Activated CD8-positive, alpha-beta T cell treated with anti-CD3 and anti-CD28 coated beads for 36 hours (primary cell): ENCODE results near the gene FAM184B. TPM values are rescaled to one million over a fixed set of nuclear protein-coding genes. Genes with fewer than 3 reads are reported as not detected.

Experiments used
- ATAC-seq: fragments of 200-7000 bp; cut with Tn5 transposase; one replicate; pipeline ENCODE4 v1.10.0; 2021; ENCODE audit warnings: mild to moderate bottlenecking, moderate library complexity
- CTCF ChIA-PET: fragments of 350-600 bp; sonication (Branson Sonifier 250); formaldehyde crosslinking; loops from one replicate; lab custom pipeline; 2021; ENCODE audit warnings: antibody characterized with exemption; lab: Charles Lee
- POLR2A ChIA-PET: fragments of 350-600 bp; sonication (Branson Sonifier 250); formaldehyde crosslinking; loops from one replicate; lab custom pipeline; 2021; ENCODE audit warnings: antibody characterized with exemption; lab: Charles Lee
- DNase-seq: peaks from one replicate; pipeline ENCODE4 v3.0.0-alpha.2; 2020
- H3K27ac Mint-ChIP-seq: one replicate; pipeline ENCODE4 v1.8.0; 2021; ENCODE audit warnings: mild to moderate bottlenecking, mixed read lengths
- H3K27me3 Mint-ChIP-seq: one replicate; pipeline ENCODE4 v1.8.0; 2021; ENCODE audit warnings: mixed read lengths
- H3K36me3 Mint-ChIP-seq: one replicate; pipeline ENCODE4 v1.8.0; 2021; ENCODE audit warnings: low read depth, mixed read lengths
- H3K4me1 Mint-ChIP-seq: one replicate; pipeline ENCODE4 v1.8.0; 2021; ENCODE audit warnings: low read depth, mixed read lengths
- H3K4me3 Mint-ChIP-seq: one replicate; pipeline ENCODE4 v1.8.0; 2021; ENCODE audit warnings: mild to moderate bottlenecking, moderate library complexity, mixed read lengths
- H3K9me3 Mint-ChIP-seq: one replicate; pipeline ENCODE4 v1.8.0; 2021; ENCODE audit warnings: mixed read lengths
- intact Hi-C: fragments of 100-400 bp; cut with micrococcal nuclease; formaldehyde crosslinking; loops from one replicate; pipeline ENCODE4 v1.10.0; 2022
- total RNA-seq, 2 experiments: library from RNA; stranded (reverse); gene quantifications; one replicate each; pipeline ENCODE4 v1.2.3, GENCODE V29; 2021
- TF ChIP-seq, protein P1 (sequence below): fragments of 200-600 bp; IDR thresholded peaks from one replicate; pipeline ENCODE4 v1.8.0; 2022; ENCODE audit warnings: antibody characterized with exemption, mild to moderate bottlenecking

Gene FAM184B
- total RNA-seq, 2 experiments from 2014 or later: 0.05 TPM; not detected in 1

- intact Hi-C loops: no loop called here
- CTCF ChIA-PET: interaction anchor here (1.9 kb wide), 1 partner anchor 36 kb away, joined by 6 read pairs; no protein-coding TSS in a partner anchor
- no peaks in the 10 kb centered on the region for H3K27me3 Mint-ChIP-seq
These were observed 196.8 kb downstream of the FAM184B start for GRCh38 chr4:17584521-17585213.

DNA sequence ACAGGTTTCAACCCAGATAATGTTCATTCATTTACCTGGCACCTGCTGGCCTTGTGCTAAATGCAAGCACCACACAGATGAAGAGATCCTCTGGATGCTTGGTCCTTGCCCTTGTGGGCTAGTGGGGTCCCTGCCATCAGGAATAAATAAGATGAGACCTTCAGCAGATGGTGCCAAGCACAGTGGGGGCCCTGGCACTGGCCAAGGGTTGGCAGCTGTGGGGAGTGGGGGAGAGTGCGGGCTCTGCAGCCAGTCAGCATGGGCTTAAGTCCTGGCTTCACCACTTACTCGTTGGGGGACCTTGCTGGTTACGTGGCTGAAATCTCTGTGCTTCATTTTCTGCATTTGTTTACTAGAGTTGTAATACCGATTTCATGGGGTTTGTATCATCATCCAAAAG lies 197.5 kb downstream of the FAM184B start:
- intact Hi-C loops: no loop called here
- peaks cover 73% of the 10 kb centered on the region for H3K36me3 Mint-ChIP-seq
- H3K27me3 Mint-ChIP-seq: no peaks in the 10 kb centered on the region
- no peaks in the 10 kb centered on the region for H3K9me3 Mint-ChIP-seq
- no peak for DNase-seq
- POLR2A ChIA-PET: interaction anchor here (0.7 to 6.0 kb wide), 3 partner anchors 12 to 398 kb away, joined by 3 to 37 read pairs (median 3); no protein-coding TSS in a partner anchor
- H3K4me3 Mint-ChIP-seq: no peak overlapping the region
- peaks cover 20% of the 10 kb centered on the region for H3K4me1 Mint-ChIP-seq
- TF ChIP-seq, protein P1, sequence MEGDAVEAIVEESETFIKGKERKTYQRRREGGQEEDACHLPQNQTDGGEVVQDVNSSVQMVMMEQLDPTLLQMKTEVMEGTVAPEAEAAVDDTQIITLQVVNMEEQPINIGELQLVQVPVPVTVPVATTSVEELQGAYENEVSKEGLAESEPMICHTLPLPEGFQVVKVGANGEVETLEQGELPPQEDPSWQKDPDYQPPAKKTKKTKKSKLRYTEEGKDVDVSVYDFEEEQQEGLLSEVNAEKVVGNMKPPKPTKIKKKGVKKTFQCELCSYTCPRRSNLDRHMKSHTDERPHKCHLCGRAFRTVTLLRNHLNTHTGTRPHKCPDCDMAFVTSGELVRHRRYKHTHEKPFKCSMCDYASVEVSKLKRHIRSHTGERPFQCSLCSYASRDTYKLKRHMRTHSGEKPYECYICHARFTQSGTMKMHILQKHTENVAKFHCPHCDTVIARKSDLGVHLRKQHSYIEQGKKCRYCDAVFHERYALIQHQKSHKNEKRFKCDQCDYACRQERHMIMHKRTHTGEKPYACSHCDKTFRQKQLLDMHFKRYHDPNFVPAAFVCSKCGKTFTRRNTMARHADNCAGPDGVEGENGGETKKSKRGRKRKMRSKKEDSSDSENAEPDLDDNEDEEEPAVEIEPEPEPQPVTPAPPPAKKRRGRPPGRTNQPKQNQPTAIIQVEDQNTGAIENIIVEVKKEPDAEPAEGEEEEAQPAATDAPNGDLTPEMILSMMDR: no peak
- peak overlapping the region; percentile 46 for H3K27ac Mint-ChIP-seq
- CTCF ChIA-PET: interaction anchor here (1.5 to 1.9 kb wide), 2 partner anchors 35 to 53 kb away, joined by 6 read pairs; no protein-coding TSS in a partner anchor
- ATAC-seq: no peak

More at GRCh38 chr4:17584521-17585213, 196.8 kb downstream of the FAM184B start:
- Mint-ChIP-seq H3K9me3 (no peaks in the 10 kb centered on the region), H3K4me1 (peaks cover 13% of the 10 kb centered on the region), H3K27ac (no peak overlapping the region), H3K4me3 (no peak overlapping the region), H3K36me3 (peaks cover 66% of the 10 kb centered on the region)
- TF ChIP-seq, protein P1: no peak
- POLR2A ChIA-PET: interaction anchor here (0.8 to 6.0 kb wide), 4 partner anchors 11 to 41 kb away, joined by 3 to 37 read pairs (median 3); no protein-coding TSS in a partner anchor
- ATAC-seq (no peak), DNase-seq (no peak)

GRCh38 chr4:17583276-17583675 lies 198.1 kb downstream of the FAM184B start:
- DNase-seq (no peak), ATAC-seq (no peak)
- intact Hi-C loops: no loop called here
- Mint-ChIP-seq H3K27me3 (no peaks in the 10 kb centered on the region), H3K9me3 (no peaks in the 10 kb centered on the region), H3K4me1 (peaks cover 27% of the 10 kb centered on the region), H3K4me3 (no peak overlapping the region), H3K36me3 (peaks cover 76% of the 10 kb centered on the region), H3K27ac (no peak overlapping the region)
- TF ChIP-seq, protein P1: no peak
- ChIA-PET POLR2A (interaction anchor here (0.7 to 6.0 kb wide), 4 partner anchors 12 to 398 kb away, joined by 3 to 37 read pairs (median 3); no protein-coding TSS in a partner anchor), CTCF (interaction anchor here (1.2 to 1.9 kb wide), 3 partner anchors 34 to 53 kb away, joined by 6 read pairs; no protein-coding TSS in a partner anchor)

GRCh38 chr4:17580969-17581368 lies 200.5 kb downstream of the FAM184B start:
- ChIA-PET CTCF (interaction anchor here (2.2 kb wide), 1 partner anchor 32 kb away, joined by 5 read pairs; no protein-coding TSS in a partner anchor), POLR2A (no interaction called here)
- H3K36me3 Mint-ChIP-seq: peaks cover 67% of the 10 kb centered on the region
- TF ChIP-seq, protein P1: no peak
- no peak overlapping the region for H3K4me3 Mint-ChIP-seq
- intact Hi-C loops: no loop called here
- peaks cover 23% of the 10 kb centered on the region for H3K4me1 Mint-ChIP-seq
- DNase-seq (no peak), ATAC-seq (no peak)
- H3K27me3 Mint-ChIP-seq: no peaks in the 10 kb centered on the region
- H3K9me3 Mint-ChIP-seq: no peaks in the 10 kb centered on the region
- no peak overlapping the region for H3K27ac Mint-ChIP-seq

Other genes starting within 250 kb of the FAM184B start
- gene LAP3, start 204.4 kb downstream of the FAM184B start, total RNA-seq: 100 to 1,000 TPM; 100 to 101 TPM
- gene MED28, start 167.0 kb downstream of the FAM184B start, total RNA-seq: 10 to 100 TPM; 56.3 to 60.8 TPM
- 10 to 100 TPM; 42.4 to 44.5 TPM for gene DCAF16, start 29.1 kb upstream of the FAM184B start, total RNA-seq
- 10 to 100 TPM; 63.3 to 65.9 TPM for gene NCAPG, start 29.4 kb upstream of the FAM184B start, total RNA-seq
- gene LCORL, start 240.1 kb upstream of the FAM184B start, total RNA-seq: 10 to 100 TPM in 1 of 2 experiments, 1 to 10 TPM in 1; 8.9 to 10.3 TPM